GM12878 (cell line): ENCODE measurements around the gene COQ4. TPM values are rescaled to one million over a fixed set of nuclear protein-coding genes. Genes with fewer than 3 reads are reported as not detected.
A peak's percentile ranks its signal among the peaks of the same experiment; 100 is the strongest.

ENCODE experiments used
- ATAC-seq: fragments of 200-7000 bp; cut with Tn5 transposase; 3 replicates; pipeline ENCODE4 v1.9.1; 2020; ENCODE audit warnings: mild to moderate bottlenecking, moderate library complexity
- BruUV-seq: library from RNA; stranded (reverse); fragments of 400-500 nt; replicated peaks from 2 replicates; lab custom pipeline; 2021; lab: Mats Ljungman, UMichigan
- CTCF ChIA-PET: fragments of 300-600 bp; sonication (Branson Sonifier 250); formaldehyde crosslinking; extraction: SDS; loops from one replicate; lab custom pipeline; 2021; ENCODE audit warnings: inconsistent platforms; lab: Yijun Ruan, JAX
- POLR2A ChIA-PET: fragments of 350-600 bp; formaldehyde crosslinking; extraction: SDS; loops from one replicate; lab custom pipeline; 2021; ENCODE audit warnings: inconsistent platforms; lab: Charles Lee
- RAD21 ChIA-PET: fragments of 300-600 bp; sonication (Branson Sonifier 250); formaldehyde crosslinking; loops from one replicate; lab custom pipeline; 2023; ENCODE audit warnings: antibody characterized with exemption; ENCODE audit not compliant: unreplicated experiment; lab: Charles Lee
- SMC1A ChIA-PET: fragments of 300-600 bp; sonication (Branson Sonifier 250); formaldehyde crosslinking; loops from one replicate; lab custom pipeline; 2023; ENCODE audit not compliant: unreplicated experiment, uncharacterized antibody; lab: Charles Lee
- DNase-seq: peaks from one replicate; pipeline ENCODE4 v3.0.0-alpha.2; 2011; ENCODE audit warnings: low read depth, low spot score
- FAIRE-seq: peaks from 3 replicates; lab custom pipeline; 2011; peaks lifted over from hg19 to GRCh38; lab: Jason Lieb, UNC
- H2AFZ ChIP-seq: 2 replicates; pipeline ENCODE4 v1.6.0; 2011; ENCODE audit warnings: low read depth, low read length, control low read depth; ENCODE audit not compliant: control insufficient read depth
- H3K27ac ChIP-seq: 2 replicates; pipeline ENCODE4 v1.5.1; 2011; ENCODE audit warnings: control low read depth; ENCODE audit not compliant: control insufficient read depth, insufficient read depth
- H3K27me3 ChIP-seq, 2 experiments: replicated peaks in 1 of 2; 2 replicates each; pipeline versions ENCODE4 v1.6.0 to v1.6.1; 2011; ENCODE audit warnings: low read length in 1 of 2; ENCODE audit not compliant: control insufficient read depth in 2 of 2, insufficient read depth in 2 of 2
- H3K36me3 ChIP-seq, 2 experiments: 2 replicates each; pipeline ENCODE4 v1.5.1; 2011; ENCODE audit warnings: low read length in 1 of 2; ENCODE audit not compliant: control insufficient read depth in 2 of 2, insufficient read depth in 2 of 2
- H3K4me1 ChIP-seq: 2 replicates; pipeline ENCODE4 v1.6.1; 2011; ENCODE audit warnings: mild to moderate bottlenecking, low read length, moderate library complexity, mixed read lengths; ENCODE audit not compliant: control insufficient read depth, insufficient read depth
- H3K4me2 ChIP-seq: 2 replicates; pipeline ENCODE4 v1.6.0; 2011; ENCODE audit warnings: control low read depth; ENCODE audit not compliant: control insufficient read depth, insufficient read depth
- H3K4me3 ChIP-seq: fragments of 200-600 bp; sonication (generic); 2 replicates; pipeline ENCODE4 v1.5.1; 2016
- H3K79me2 ChIP-seq: 2 replicates; pipeline ENCODE4 v1.6.0; 2011; ENCODE audit warnings: low read length; ENCODE audit not compliant: control insufficient read depth, insufficient read depth
- H3K9ac ChIP-seq: 2 replicates; pipeline ENCODE4 v1.8.0; 2011; ENCODE audit warnings: low read length, control low read depth, mixed read lengths; ENCODE audit not compliant: control insufficient read depth, insufficient read depth
- H3K9me3 ChIP-seq: replicated peaks from 3 replicates; pipeline ENCODE4 v1.5.1; 2011; ENCODE audit warnings: mild to moderate bottlenecking, low read length; ENCODE audit not compliant: control insufficient read depth, insufficient read depth
- H4K20me1 ChIP-seq: 2 replicates; pipeline ENCODE4 v1.6.0; 2011; ENCODE audit not compliant: control insufficient read depth, insufficient read depth
- BCLAF1 ChIP-seq: fragments of 450-650 bp; IDR thresholded peaks from 2 replicates; pipeline ENCODE4 v1.6.1; 2017; ENCODE audit warnings: antibody characterized with exemption, mild to moderate bottlenecking, moderate library complexity
- EZH2 ChIP-seq: IDR thresholded peaks from 2 replicates; pipeline ENCODE4 v1.6.1; 2012; ENCODE audit warnings: low read depth, mild to moderate bottlenecking, control low read depth, inconsistent platforms, low read length, borderline replicate concordance; ENCODE audit not compliant: control insufficient read depth
- GATAD2B ChIP-seq: fragments of 450-650 bp; conservative IDR thresholded peaks from 2 replicates; pipeline ENCODE4 v1.6.1; 2017; ENCODE audit warnings: low read depth, mild to moderate bottlenecking, moderate library complexity
- HSF1 ChIP-seq: fragments of 150-350 bp; IDR thresholded peaks from 2 replicates; pipeline ENCODE4 v1.6.1; 2014; ENCODE audit warnings: mild to moderate bottlenecking, low read depth, low read length
- IRF5 ChIP-seq: fragments of 450-650 bp; IDR thresholded peaks from 2 replicates; pipeline ENCODE4 v1.6.1; 2017; ENCODE audit warnings: borderline replicate concordance
- JUNB ChIP-seq: IDR thresholded peaks from 2 replicates; pipeline ENCODE4 v1.6.1; 2016; ENCODE audit warnings: antibody characterized with exemption, mild to moderate bottlenecking
- NR2C2 ChIP-seq: IDR thresholded peaks from 2 replicates; pipeline ENCODE4 v1.6.1; 2011; ENCODE audit warnings: borderline replicate concordance, low read depth; ENCODE audit not compliant: control insufficient read depth, insufficient read length
- POU2F2 ChIP-seq: IDR thresholded peaks from 3 replicates; pipeline ENCODE4 v1.6.1; 2011; ENCODE audit warnings: low read depth, mild to moderate bottlenecking, low read length, borderline replicate concordance
- RAD51 ChIP-seq: fragments of 450-650 bp; IDR thresholded peaks from 2 replicates; pipeline ENCODE4 v1.6.1; 2016; ENCODE audit warnings: moderate library complexity, mild to moderate bottlenecking, inconsistent platforms
- SKIL ChIP-seq: fragments of 450-650 bp; IDR thresholded peaks from 2 replicates; pipeline ENCODE4 v1.6.1; 2017; ENCODE audit warnings: mild to moderate bottlenecking, low read depth, inconsistent platforms; ENCODE audit not compliant: poor library complexity, severe bottlenecking
- SMC3 ChIP-seq: IDR thresholded peaks from 2 replicates; pipeline ENCODE4 v1.6.1; 2011; ENCODE audit warnings: low read length, improper control_type of control experiment, borderline replicate concordance
- SREBF1 ChIP-seq: IDR thresholded peaks from 2 replicates; pipeline ENCODE4 v1.6.1; 2012; ENCODE audit warnings: mild to moderate bottlenecking, low read length
- STAT1 ChIP-seq: fragments of 450-650 bp; conservative IDR thresholded peaks from 2 replicates; pipeline ENCODE4 v1.6.1; 2014; ENCODE audit warnings: antibody characterized with exemption, mild to moderate bottlenecking
- WGBS: methylation state at CpG from one replicate; pipeline ENCODE4 v1.1.6; 2016; ENCODE audit warnings: low lambda C conversion rate; ENCODE audit not compliant: insufficient replicate concordance, insufficient coverage; ENCODE audit errors: missing lambda C conversion rate; 5-methylcytosine and 5-hydroxymethylcytosine counted together
- in situ Hi-C: fragments of 300-500 bp; cut with MboI; formaldehyde crosslinking; loops from 9 replicates; pipeline ENCODE4 v1.14.3; 2018; ENCODE audit warnings: mixed read lengths
- intact Hi-C: fragments of 100-400 bp; cut with micrococcal nuclease; formaldehyde crosslinking; loops from one replicate; pipeline ENCODE4 v1.14.2; 2022; ENCODE audit not compliant: unreplicated experiment
- polyA plus RNA-seq, 11 experiments: library from polyadenylated mRNA; depleted of rRNA in 4 of 11; unstranded in 6 of 11; stranded (reverse) in 5 of 11; fragments of >200 nt; fragmentation: Nextera tagmentation in 4 of 11; fragmentation: Illumina TruSeq in 1 of 11; extraction: Ambion mirVana in 4 of 11; extraction: Trizol in 1 of 11; gene quantifications; 1 replicate in 1 of 11; 2 replicates in 10 of 11; pipeline versions ENCODE4 v1.2.1 to v1.2.3, GENCODE V29; 2011 to 2016; ENCODE audit warnings: inconsistent platforms in 2 of 11, missing spikeins in 2 of 11, low read depth in 1 of 11
- total RNA-seq, 4 experiments: library from RNA; depleted of rRNA in 3 of 4; stranded (reverse); fragments of >200 nt in 3 of 4; fragmentation: Illumina TruSeq in 1 of 4; extraction: Trizol in 1 of 4; gene quantifications; 2 replicates each; pipeline versions ENCODE4 v1.2.1 to v1.2.3, GENCODE V29; 2013 to 2021

Gene COQ4
- total and polyA plus RNA-seq, 10 of the 15 experiments (the other 5 are each of a cell fraction or from before 2014, with no cell fraction given), result 3.8 to 64.1 (median 38.6) TPM

- in situ Hi-C loops, result no loop called here
- TF ChIP-seq POU2F2, result no peak
- TF ChIP-seq HSF1, result no peak
- TF ChIP-seq SMC3, result no peak
- no peak for TF ChIP-seq SKIL
- TF ChIP-seq JUNB, result no peak
- TF ChIP-seq STAT1, result no peak
- no peak for TF ChIP-seq NR2C2
- no peak for TF ChIP-seq SREBF1
- no peak for TF ChIP-seq EZH2
- TF ChIP-seq RAD51, result no peak
- TF ChIP-seq BCLAF1, result no peak
- TF ChIP-seq IRF5, result no peak
- TF ChIP-seq GATAD2B, result peak; percentile 71; the same call in 1 of the 2 replicates
Measured at GRCh38 chr9:128339761-128340690, 17.4 kb downstream of the COQ4 start, which contains the start of gene SLC27A4. TSS of gene SLC27A4 (plus strand) at chr9:128340527. CDS start at chr9:128343133, 2,606 bp downstream.

More at GRCh38 chr9:128339761-128340690, 17.4 kb downstream of the COQ4 start, which contains the start of gene SLC27A4:
- DNase-seq, result peak; percentile 61
- RAD21 ChIA-PET, result no interaction called here
- POLR2A ChIA-PET, result interaction anchor here (1.4 kb wide), 1 partner anchor 19 kb away, joined by 3 read pairs; no protein-coding TSS in a partner anchor
- CTCF ChIA-PET, result interaction anchor here (0.6 to 2.1 kb wide), 5 partner anchors 16 to 45 kb away, joined by 3 to 8 read pairs (median 3); no protein-coding TSS in a partner anchor
- no peaks in the 10 kb centered on the region for H3K4me1 ChIP-seq
- H2AFZ ChIP-seq, result peak within 1 kb of the TSS; percentile 87
- ATAC-seq, result peak; percentile 91
- H3K36me3 ChIP-seq, result peaks cover 0 to under 1% of the 10 kb centered on the region in 2 experiments; a peak in 2 of 4 replicates
- H3K4me3 ChIP-seq, result peak within 1 kb of the TSS; percentile 87
- peak; percentile 79 for FAIRE-seq
- SMC1A ChIA-PET, result interaction anchor here (1.6 kb wide), 1 partner anchor 45 kb away, joined by 3 read pairs; no protein-coding TSS in a partner anchor
- peak within 1 kb of the TSS; percentile 55 for H3K9ac ChIP-seq
- no peaks in the 10 kb centered on the region for H3K9me3 ChIP-seq
- 3% methylated on average over 54 of the region's 75 CpGs for WGBS
- BruUV-seq, result no TSS peak
- H3K4me2 ChIP-seq, result peak within 1 kb of the TSS; percentile 74
- intact Hi-C loops, result loop anchor here (1.0 to 5.0 kb wide), 2 partner anchors 18 to 213 kb away; partner anchors contain the start of genes COQ4, PTGES2 and TRUB2
- H3K79me2 ChIP-seq, result no peaks in the 10 kb centered on the region
- peak within 1 kb of the TSS; percentile 24; the same call in 1 of the 2 replicates for H3K27ac ChIP-seq
- H4K20me1 ChIP-seq, result no peaks in the 10 kb centered on the region
- no peaks in the 10 kb centered on the region for H3K27me3 ChIP-seq
